ENCODE data around the gene KCNK17. TPM values are rescaled to one million over a fixed set of nuclear protein-coding genes. Genes with fewer than 3 reads are reported as not detected.

The KCNK17 gene
- total RNA-seq, 1 donor from 2014 or later: 1.6 TPM

- no peak overlapping the region for H3K9ac ChIP-seq (ENCODE audit: low read depth in 1 of 3, low read length in 3 of 3)
Measured at GRCh38 chr6:39338397-39338796, 24.2 kb upstream of the KCNK17 start.

GRCh38 chr6:39335780-39336545, 21.7 kb upstream of the KCNK17 start:
- Histone ChIP-seq H3K27ac (ENCODE audit: low read depth, low read length) (no peak overlapping the region), H3K9ac (ENCODE audit: low read depth in 1 of 3, low read length in 3 of 3) (no peak overlapping the region), H3K4me1 (ENCODE audit: control insufficient read depth in 3 of 3, insufficient read depth in 3 of 3, low read length in 3 of 3) (peaks cover 0 to 6% (median 2%) of the 10 kb centered on the region in 3 donors), H3K4me3 (ENCODE audit: low read length in 3 of 3) (no peak overlapping the region), H3K27me3 (ENCODE audit: control insufficient read depth in 3 of 3, insufficient read depth in 3 of 3, low read length in 3 of 3) (peaks cover 0 to 9% (median 5%) of the 10 kb centered on the region in 3 donors), H3K9me3 (ENCODE audit: control insufficient read depth in 3 of 3, low read length in 3 of 3) (no peaks in the 10 kb centered on the region), H3K36me3 (ENCODE audit: control insufficient read depth in 3 of 3, insufficient read depth in 3 of 3, low read length in 3 of 3) (no peaks in the 10 kb centered on the region)

More at GRCh38 chr6:39338397-39338796, 24.2 kb upstream of the KCNK17 start:
- Histone ChIP-seq H3K9me3 (ENCODE audit: control insufficient read depth in 3 of 3, low read length in 3 of 3) (no peaks in the 10 kb centered on the region), H3K36me3 (ENCODE audit: control insufficient read depth in 3 of 3, insufficient read depth in 3 of 3, low read length in 3 of 3) (no peaks in the 10 kb centered on the region), H3K27me3 (ENCODE audit: control insufficient read depth in 3 of 3, insufficient read depth in 3 of 3, low read length in 3 of 3) (peaks cover 0 to 11% (median 7%) of the 10 kb centered on the region in 3 donors), H3K4me1 (ENCODE audit: control insufficient read depth in 3 of 3, insufficient read depth in 3 of 3, low read length in 3 of 3) (peaks cover under 1 to 6% (median 3%) of the 10 kb centered on the region in 3 donors), H3K4me3 (ENCODE audit: low read length in 3 of 3) (no peak overlapping the region), H3K27ac (ENCODE audit: low read depth, low read length) (no peak overlapping the region)

GRCh38 chr6:39333644-39334438, 19.6 kb upstream of the KCNK17 start:
- Histone ChIP-seq H3K27ac (ENCODE audit: low read depth, low read length) (no peak overlapping the region), H3K4me1 (ENCODE audit: control insufficient read depth in 3 of 3, insufficient read depth in 3 of 3, low read length in 3 of 3) (peaks cover 0 to 5% (median 4%) of the 10 kb centered on the region in 3 donors)

GRCh38 chr6:39330476-39330875, 16.3 kb upstream of the KCNK17 start:
- peaks cover 0 to 5% (median 0%) of the 10 kb centered on the region in 3 donors for H3K4me1 ChIP-seq (ENCODE audit: control insufficient read depth in 3 of 3, insufficient read depth in 3 of 3, low read length in 3 of 3)
- no peaks in the 10 kb centered on the region for H3K36me3 ChIP-seq (ENCODE audit: control insufficient read depth in 3 of 3, insufficient read depth in 3 of 3, low read length in 3 of 3)
- H3K4me3 ChIP-seq (ENCODE audit: low read length in 3 of 3): no peak overlapping the region
- peaks cover 0 to 27% (median 25%) of the 10 kb centered on the region in 3 donors for H3K27me3 ChIP-seq (ENCODE audit: control insufficient read depth in 3 of 3, insufficient read depth in 3 of 3, low read length in 3 of 3)
- H3K27ac ChIP-seq (ENCODE audit: low read depth, low read length): no peak overlapping the region
- H3K9ac ChIP-seq (ENCODE audit: low read depth in 1 of 3, low read length in 3 of 3): no peak overlapping the region
- no peaks in the 10 kb centered on the region for H3K9me3 ChIP-seq (ENCODE audit: control insufficient read depth in 3 of 3, low read length in 3 of 3)

More at GRCh38 chr6:39333644-39334438, 19.6 kb upstream of the KCNK17 start:
- no peaks in the 10 kb centered on the region for H3K36me3 ChIP-seq (ENCODE audit: control insufficient read depth in 3 of 3, insufficient read depth in 3 of 3, low read length in 3 of 3)
- no peak overlapping the region for H3K9ac ChIP-seq (ENCODE audit: low read depth in 1 of 3, low read length in 3 of 3)
- no peak overlapping the region for H3K4me3 ChIP-seq (ENCODE audit: low read length in 3 of 3)
- H3K9me3 ChIP-seq (ENCODE audit: control insufficient read depth in 3 of 3, low read length in 3 of 3): no peaks in the 10 kb centered on the region
- H3K27me3 ChIP-seq (ENCODE audit: control insufficient read depth in 3 of 3, insufficient read depth in 3 of 3, low read length in 3 of 3): peaks cover 0 to 13% (median 5%) of the 10 kb centered on the region in 3 donors

GRCh38 chr6:39330057-39330456, 15.8 kb upstream of the KCNK17 start:
- Histone ChIP-seq H3K4me3 (ENCODE audit: low read length in 3 of 3) (no peak overlapping the region), H3K27me3 (ENCODE audit: control insufficient read depth in 3 of 3, insufficient read depth in 3 of 3, low read length in 3 of 3) (peaks cover 0 to 27% (median 25%) of the 10 kb centered on the region in 3 donors), H3K4me1 (ENCODE audit: control insufficient read depth in 3 of 3, insufficient read depth in 3 of 3, low read length in 3 of 3) (peaks cover 0 to 5% (median 0%) of the 10 kb centered on the region in 3 donors), H3K9ac (ENCODE audit: low read depth in 1 of 3, low read length in 3 of 3) (no peak overlapping the region), H3K9me3 (ENCODE audit: control insufficient read depth in 3 of 3, low read length in 3 of 3) (no peaks in the 10 kb centered on the region), H3K36me3 (ENCODE audit: control insufficient read depth in 3 of 3, insufficient read depth in 3 of 3, low read length in 3 of 3) (no peaks in the 10 kb centered on the region), H3K27ac (ENCODE audit: low read depth, low read length) (no peak overlapping the region)

GRCh38 chr6:39328066-39328465, 13.8 kb upstream of the KCNK17 start:
- Histone ChIP-seq H3K27me3 (ENCODE audit: control insufficient read depth in 3 of 3, insufficient read depth in 3 of 3, low read length in 3 of 3) (peaks cover 0 to 27% (median 25%) of the 10 kb centered on the region in 3 donors), H3K36me3 (ENCODE audit: control insufficient read depth in 3 of 3, insufficient read depth in 3 of 3, low read length in 3 of 3) (no peaks in the 10 kb centered on the region), H3K9me3 (ENCODE audit: control insufficient read depth in 3 of 3, low read length in 3 of 3) (no peaks in the 10 kb centered on the region)

GRCh38 chr6:39327507-39327906, 13.3 kb upstream of the KCNK17 start:
- Histone ChIP-seq H3K4me1 (ENCODE audit: control insufficient read depth in 3 of 3, insufficient read depth in 3 of 3, low read length in 3 of 3) (peaks cover 0 to 4% (median 0%) of the 10 kb centered on the region in 3 donors), H3K9ac (ENCODE audit: low read depth in 1 of 3, low read length in 3 of 3) (no peak overlapping the region), H3K27ac (ENCODE audit: low read depth, low read length) (no peak overlapping the region), H3K36me3 (ENCODE audit: control insufficient read depth in 3 of 3, insufficient read depth in 3 of 3, low read length in 3 of 3) (no peaks in the 10 kb centered on the region), H3K4me3 (ENCODE audit: low read length in 3 of 3) (no peak overlapping the region), H3K27me3 (ENCODE audit: control insufficient read depth in 3 of 3, insufficient read depth in 3 of 3, low read length in 3 of 3) (peaks cover 0 to 27% (median 25%) of the 10 kb centered on the region in 3 donors), H3K9me3 (ENCODE audit: control insufficient read depth in 3 of 3, low read length in 3 of 3) (no peaks in the 10 kb centered on the region)

More at GRCh38 chr6:39328066-39328465, 13.8 kb upstream of the KCNK17 start:
- Histone ChIP-seq H3K4me1 (ENCODE audit: control insufficient read depth in 3 of 3, insufficient read depth in 3 of 3, low read length in 3 of 3) (peaks cover 0 to 4% (median 0%) of the 10 kb centered on the region in 3 donors), H3K9ac (ENCODE audit: low read depth in 1 of 3, low read length in 3 of 3) (no peak overlapping the region), H3K27ac (ENCODE audit: low read depth, low read length) (no peak overlapping the region), H3K4me3 (ENCODE audit: low read length in 3 of 3) (no peak overlapping the region)

GRCh38 chr6:39322306-39322850, 8.2 kb upstream of the KCNK17 start, which contains the start of gene KCNK16:
Gene KCNK16 (minus strand): TSS chr6:39322702. CDS start chr6:39322540, 162 bp downstream.
- no peak within 1 kb of the TSS for H3K27ac ChIP-seq (ENCODE audit: low read depth, low read length)

GRCh38 chr6:39321761-39322160, 7.5 kb upstream of the KCNK17 start:
- Histone ChIP-seq H3K27me3 (ENCODE audit: control insufficient read depth in 3 of 3, insufficient read depth in 3 of 3, low read length in 3 of 3) (peaks cover 6 to 9% (median 7%) of the 10 kb centered on the region in 3 donors), H3K4me3 (ENCODE audit: low read length in 3 of 3) (no peak overlapping the region), H3K36me3 (ENCODE audit: control insufficient read depth in 3 of 3, insufficient read depth in 3 of 3, low read length in 3 of 3) (no peaks in the 10 kb centered on the region), H3K27ac (ENCODE audit: low read depth, low read length) (no peak overlapping the region), H3K4me1 (ENCODE audit: control insufficient read depth in 3 of 3, insufficient read depth in 3 of 3, low read length in 3 of 3) (no peaks in the 10 kb centered on the region), H3K9ac (ENCODE audit: low read depth in 1 of 3, low read length in 3 of 3) (no peak overlapping the region), H3K9me3 (ENCODE audit: control insufficient read depth in 3 of 3, low read length in 3 of 3) (no peaks in the 10 kb centered on the region)

More at GRCh38 chr6:39322306-39322850, 8.2 kb upstream of the KCNK17 start, which contains the start of gene KCNK16:
- H3K36me3 ChIP-seq (ENCODE audit: control insufficient read depth in 3 of 3, insufficient read depth in 3 of 3, low read length in 3 of 3): no peaks in the 10 kb centered on the region
- H3K27me3 ChIP-seq (ENCODE audit: control insufficient read depth in 3 of 3, insufficient read depth in 3 of 3, low read length in 3 of 3): peaks cover 3 to 14% (median 6%) of the 10 kb centered on the region in 3 donors
- no peak within 1 kb of the TSS for H3K9ac ChIP-seq (ENCODE audit: low read depth in 1 of 3, low read length in 3 of 3)
- H3K4me1 ChIP-seq (ENCODE audit: control insufficient read depth in 3 of 3, insufficient read depth in 3 of 3, low read length in 3 of 3): no peaks in the 10 kb centered on the region
- no peak within 1 kb of the TSS for H3K4me3 ChIP-seq (ENCODE audit: low read length in 3 of 3)
- no peaks in the 10 kb centered on the region for H3K9me3 ChIP-seq (ENCODE audit: control insufficient read depth in 3 of 3, low read length in 3 of 3)

All from skeletal muscle tissue (tissue), 4 donors.